IPS DF 4.7 (cell line): ENCODE results near the gene CDH13.

Experiments
- DNase-seq: peaks from one replicate; pipeline ENCODE4 v3.0.0-alpha.2; 2013; ENCODE audit warnings: low spot score; ENCODE audit errors: extremely low read depth

Gene CDH13

GRCh38 chr16:83789642-83790401, 1163.1 kb downstream of the CDH13 start:
- no peak for DNase-seq

DNA sequence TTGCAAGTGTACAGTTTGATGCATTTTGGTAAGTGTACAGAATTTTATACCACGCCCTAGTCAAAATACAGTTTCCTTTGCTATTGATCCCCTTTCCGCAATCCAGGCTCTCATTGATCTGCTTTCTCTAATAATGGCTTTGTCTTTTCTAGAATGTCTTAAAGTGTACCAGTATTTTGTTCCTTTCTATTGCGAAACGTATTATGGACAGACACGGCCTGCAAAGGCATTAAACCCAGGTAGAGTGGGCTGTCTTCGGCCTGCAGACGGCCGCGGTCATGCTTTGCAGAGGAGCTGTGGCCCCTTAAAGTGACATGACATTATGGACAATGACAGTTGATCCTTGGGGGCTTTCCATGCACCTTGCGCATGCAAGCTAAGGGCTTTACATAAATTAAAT, 1165.1 kb downstream of the CDH13 start:
- DNase-seq = no peak

- no peak for DNase-seq
These were observed 1165.6 kb downstream of the CDH13 start for GRCh38 chr16:83792391-83792790.

DNA sequence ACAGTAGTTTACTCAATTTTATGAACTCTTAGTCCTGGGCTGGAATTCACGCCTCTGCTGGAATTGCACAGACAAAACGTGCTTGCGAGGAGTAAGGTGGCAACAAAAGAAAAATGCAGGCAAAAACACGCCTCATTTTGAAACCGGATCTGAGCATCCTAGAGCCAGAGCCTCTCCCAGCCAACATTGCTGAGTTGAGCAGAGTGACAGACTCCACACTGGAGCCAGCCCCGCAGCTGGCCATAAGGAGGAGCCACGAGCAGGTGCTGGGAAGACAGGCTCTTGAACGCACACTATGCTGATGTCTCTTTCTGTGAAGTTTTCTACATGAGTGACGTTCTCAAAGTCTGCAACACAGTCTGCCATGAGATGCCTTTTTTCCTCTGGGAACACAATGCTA, 1166.4 kb downstream of the CDH13 start:
- no peak for DNase-seq

GRCh38 chr16:83794860-83795554, 1168.2 kb downstream of the CDH13 start:
- no peak for DNase-seq

- DNase-seq = no peak
These were observed 1170.2 kb downstream of the CDH13 start for GRCh38 chr16:83797013-83797412.

DNA sequence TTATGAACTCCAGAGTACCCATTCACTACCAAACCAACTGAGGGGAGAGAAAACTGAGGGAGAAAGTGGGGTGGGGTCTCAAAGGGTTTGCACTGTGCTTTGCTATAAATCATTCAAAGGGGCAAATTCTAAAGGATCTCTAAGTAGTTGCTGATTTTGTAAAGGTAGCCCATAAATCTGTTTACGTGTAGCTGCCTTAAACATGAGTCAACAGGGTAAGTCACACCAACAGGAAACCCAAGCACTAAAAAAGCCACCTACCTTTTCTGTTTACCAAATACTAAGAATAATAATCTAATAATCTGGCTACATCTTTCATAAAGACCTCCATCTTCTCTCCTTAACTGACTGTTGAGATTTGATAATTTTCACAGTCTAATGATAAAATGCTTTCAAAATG, 1172.6 kb downstream of the CDH13 start:
- no peak for DNase-seq

GRCh38 chr16:83802135-83802534, 1175.4 kb downstream of the CDH13 start:
- DNase-seq = no peak

- DNase-seq = no peak
These were observed 1175.9 kb downstream of the CDH13 start for GRCh38 chr16:83802554-83803205.

- no peak for DNase-seq
These were observed 1177.0 kb downstream of the CDH13 start for GRCh38 chr16:83803811-83804210.

- DNase-seq = no peak
These were observed 1177.6 kb downstream of the CDH13 start for GRCh38 chr16:83804366-83804765.

GRCh38 chr16:83806036-83806435, 1179.3 kb downstream of the CDH13 start:
- DNase-seq = no peak

- DNase-seq = no peak
These were observed 1180.0 kb downstream of the CDH13 start for GRCh38 chr16:83806731-83807130.

- DNase-seq = no peak
These were observed 1180.5 kb downstream of the CDH13 start for GRCh38 chr16:83807327-83807709.

GRCh38 chr16:83807710-83808572, 1181.2 kb downstream of the CDH13 start, which contains the start of gene HSBP1:
Gene HSBP1 (plus strand): TSS chr16:83807978. CDS start chr16:83808077, 99 bp downstream.
- peak; percentile 75 for DNase-seq

GRCh38 chr16:83808573-83809014, 1181.8 kb downstream of the CDH13 start:
- no peak for DNase-seq

GRCh38 chr16:83809092-83809491, 1182.3 kb downstream of the CDH13 start:
- DNase-seq = no peak

DNA sequence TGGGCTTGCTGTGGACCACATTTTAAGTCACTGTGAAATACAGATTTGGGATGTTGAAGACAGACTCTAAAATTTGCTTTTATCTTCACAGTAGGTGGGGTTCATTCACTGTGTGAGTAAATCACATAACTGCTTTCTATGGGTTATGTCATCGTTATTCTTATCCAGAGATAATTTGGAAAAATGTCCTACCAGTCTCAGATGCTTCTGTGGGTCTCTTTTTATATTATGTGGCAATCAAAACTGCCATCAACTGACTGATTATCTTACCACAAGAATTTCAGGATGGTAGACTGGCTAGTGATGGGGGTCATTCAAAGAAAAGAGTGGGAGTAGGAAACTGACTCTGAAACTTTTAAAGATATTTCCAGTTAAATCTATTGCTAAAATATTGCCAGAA, 1184.1 kb downstream of the CDH13 start:
- no peak for DNase-seq

- no peak for DNase-seq
These were observed 1187.3 kb downstream of the CDH13 start for GRCh38 chr16:83813823-83814658.

GRCh38 chr16:83814659-83814985, 1187.9 kb downstream of the CDH13 start:
- no peak for DNase-seq

DNA sequence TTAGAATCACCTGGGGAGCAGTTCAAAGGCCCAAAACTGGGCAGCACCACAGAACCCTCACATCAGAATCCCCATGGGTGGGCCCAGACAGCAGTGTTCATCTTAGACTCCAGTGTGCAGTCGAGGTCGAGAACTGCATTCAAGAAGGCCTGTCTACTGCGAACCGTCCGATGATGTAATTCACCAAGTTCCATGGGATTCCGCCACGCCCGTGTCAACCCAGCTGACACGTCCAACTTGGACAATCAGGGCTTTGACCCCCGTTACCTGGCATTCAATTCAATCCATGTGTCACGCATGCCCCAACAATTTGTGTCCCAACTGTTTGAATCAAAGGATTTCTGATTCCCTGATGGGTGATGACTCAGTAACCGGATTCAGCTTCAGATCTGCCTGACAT, 1190.3 kb downstream of the CDH13 start:
- DNase-seq = no peak
